Keratinocyte (primary cell): Measurements from ENCODE around the gene MUS81. TPM values are rescaled to one million over a fixed set of nuclear protein-coding genes. Genes with fewer than 3 reads are reported as not detected.

Experiments
- DNase-seq: peaks from one replicate; pipeline ENCODE4 v3.0.0-alpha.2; 2011; ENCODE audit warnings: low read depth, missing footprints, low spot score
- FAIRE-seq: peaks from 2 replicates; lab custom pipeline; 2011; peaks lifted over from hg19 to GRCh38; lab: Jason Lieb, UNC
- H2AFZ ChIP-seq: 2 replicates; pipeline ENCODE4 v1.6.0; 2012; ENCODE audit warnings: low read length, control low read depth, inconsistent platforms; ENCODE audit not compliant: control insufficient read depth
- H3K27ac ChIP-seq: 2 replicates; pipeline ENCODE4 v1.5.1; 2011; ENCODE audit warnings: low read length; ENCODE audit not compliant: control insufficient read depth, insufficient read depth
- H3K27me3 ChIP-seq: 3 replicates; pipeline ENCODE4 v1.6.0; 2011; ENCODE audit warnings: low read length; ENCODE audit not compliant: control insufficient read depth, insufficient read depth; ENCODE audit errors: extremely low read depth
- H3K36me3 ChIP-seq, 2 experiments: 2 replicates in 1 of 2; 3 replicates in 1 of 2; pipeline ENCODE4 v1.5.1; 2011; ENCODE audit warnings: low read length in 2 of 2, mild to moderate bottlenecking in 1 of 2; ENCODE audit not compliant: control insufficient read depth in 2 of 2, insufficient read depth in 2 of 2; ENCODE audit errors: extremely low read depth in 1 of 2
- H3K4me1 ChIP-seq: 3 replicates; pipeline ENCODE4 v1.5.1; 2011; ENCODE audit warnings: low read length; ENCODE audit not compliant: control insufficient read depth, insufficient read depth; ENCODE audit errors: extremely low read depth
- H3K4me2 ChIP-seq: 3 replicates; pipeline ENCODE4 v1.6.0; 2011; ENCODE audit warnings: low read depth, low read length; ENCODE audit not compliant: control insufficient read depth, insufficient read depth; ENCODE audit errors: extremely low read depth
- H3K4me3 ChIP-seq, 3 experiments: fragments of 200-600 bp in 1 of 3; sonication (generic) in 1 of 3; 2 replicates in 2 of 3; 3 replicates in 1 of 3; pipeline ENCODE4 v1.5.1; 2011 to 2016; ENCODE audit warnings: low read length in 3 of 3, mild to moderate bottlenecking in 3 of 3, control low read depth in 2 of 3, inconsistent platforms in 1 of 3, low read depth in 1 of 3, mixed read lengths in 1 of 3, mixed run types in 1 of 3, moderate library complexity in 1 of 3; ENCODE audit not compliant: control insufficient read depth in 2 of 3, insufficient read depth in 2 of 3; ENCODE audit errors: extremely low read depth in 1 of 3
- H3K79me2 ChIP-seq: 2 replicates; pipeline ENCODE4 v1.6.0; 2012; ENCODE audit warnings: low read length; ENCODE audit not compliant: control insufficient read depth, insufficient read depth
- H3K9ac ChIP-seq: 3 replicates; pipeline ENCODE4 v1.6.0; 2011; ENCODE audit warnings: low read length; ENCODE audit not compliant: control insufficient read depth, insufficient read depth; ENCODE audit errors: extremely low read depth
- H3K9me1 ChIP-seq: 3 replicates; pipeline ENCODE4 v1.6.0; 2011; ENCODE audit warnings: low read length; ENCODE audit not compliant: control insufficient read depth, insufficient read depth; ENCODE audit errors: extremely low read depth
- H3K9me3 ChIP-seq: 2 replicates; pipeline ENCODE4 v1.5.1; 2012; ENCODE audit warnings: low read depth, low read length; ENCODE audit not compliant: control insufficient read depth
- H4K20me1 ChIP-seq: 3 replicates; pipeline ENCODE4 v1.6.0; 2011; ENCODE audit warnings: low read length; ENCODE audit not compliant: control insufficient read depth, insufficient read depth; ENCODE audit errors: extremely low read depth
- CTCF ChIP-seq, 3 experiments: IDR thresholded peaks in 1 of 3; conservative IDR thresholded peaks in 1 of 3; optimal IDR thresholded peaks in 1 of 3; 2 replicates in 2 of 3; 3 replicates in 1 of 3; pipeline versions ENCODE3 to v1.5.1; 2011; ENCODE audit warnings: low read length in 3 of 3, mild to moderate bottlenecking in 3 of 3, moderate library complexity in 2 of 3, control low read depth in 1 of 3, inconsistent platforms in 1 of 3; ENCODE audit not compliant: insufficient read depth in 2 of 3; ENCODE audit errors: extremely low read depth in 1 of 3
- EZH2 ChIP-seq: IDR thresholded peaks from one replicate; pipeline ENCODE4 v1.6.1; 2012; ENCODE audit warnings: inconsistent platforms, mild to moderate bottlenecking, low read length, moderate library complexity
- dilution Hi-C: fragments of 300-500 bp; cut with MboI; formaldehyde crosslinking; loops from one replicate; pipeline ENCODE4 v1.7.0; 2020; ENCODE audit warnings: low sequenced_read_pairs; ENCODE audit not compliant: extremely low pct_ligation_motif_present
- polyA plus RNA-seq, 5 experiments: library from polyadenylated mRNA; depleted of rRNA in 3 of 5; stranded (reverse) in 3 of 5; stranded (forward) in 1 of 5; unstranded in 1 of 5; fragments of >200 nt; gene quantifications; 1 replicate in 1 of 5; 2 replicates in 3 of 5; 3 replicates in 1 of 5; pipeline versions ENCODE4 v1.2.1 to v1.2.3, GENCODE V29; 2011 to 2012; ENCODE audit warnings: missing spikeins in 2 of 5, low read depth in 1 of 5, low replicate concordance in 1 of 5

MUS81 gene
- polyA plus RNA-seq, 1 donor (not counting 4 experiments of a cell fraction or from before 2014, with no cell fraction given) = 28.0 TPM

- DNase-seq (no peak), FAIRE-seq (no peak)
- peaks cover 45% of the 10 kb centered on the region for H4K20me1 ChIP-seq
Observed at GRCh38 chr11:65856689-65857499, 3.3 kb upstream of the MUS81 start.

GRCh38 chr11:65857500-65857852, 2.8 kb upstream of the MUS81 start:
- H3K27me3 ChIP-seq = no peaks in the 10 kb centered on the region
- no peak for TF ChIP-seq EZH2
- no peak for FAIRE-seq
- peak overlapping the region; percentile 50 for H3K27ac ChIP-seq
- H3K36me3 ChIP-seq = peaks cover 36 to 48% of the 10 kb centered on the region in 2 experiments
- H3K9me1 ChIP-seq = peaks cover 7% of the 10 kb centered on the region
- peak overlapping the region; percentile 83 to 96 (median 91) for H3K4me3 ChIP-seq
- H3K4me2 ChIP-seq = peak overlapping the region; percentile 100
- H3K79me2 ChIP-seq = peaks cover 61% of the 10 kb centered on the region
- no peaks in the 10 kb centered on the region for H3K9me3 ChIP-seq
- peaks cover 45% of the 10 kb centered on the region for H4K20me1 ChIP-seq
- peaks cover 32% of the 10 kb centered on the region for H3K4me1 ChIP-seq
- DNase-seq = no peak
- H3K9ac ChIP-seq = peak overlapping the region; percentile 83
- H2AFZ ChIP-seq = no peak overlapping the region
- dilution Hi-C loops = no loop called here

More at GRCh38 chr11:65856689-65857499, 3.3 kb upstream of the MUS81 start:
- peak overlapping the region; percentile 83 to 96 (median 91) for H3K4me3 ChIP-seq
- peak overlapping the region; percentile 83 for H3K9ac ChIP-seq
- H3K9me3 ChIP-seq = no peaks in the 10 kb centered on the region
- peaks cover 56% of the 10 kb centered on the region for H3K79me2 ChIP-seq
- H3K36me3 ChIP-seq = peaks cover 35 to 43% of the 10 kb centered on the region in 2 experiments
- TF ChIP-seq CTCF (optimal IDR thresholded peaks at IDR 0.05 in 1 of 3, IDR thresholded peaks at IDR 0.05 in 1 of 3, conservative IDR thresholded peaks at IDR 0.05 in 1 of 3; ENCODE audit: extremely low read depth in 1 of 3, insufficient read depth in 2 of 3, low read length in 3 of 3) (no peak), EZH2 (no peak)
- H3K9me1 ChIP-seq = peaks cover 7% of the 10 kb centered on the region
- peak overlapping the region; percentile 50 for H3K27ac ChIP-seq
- no peaks in the 10 kb centered on the region for H3K27me3 ChIP-seq
- dilution Hi-C loops = no loop called here
- H3K4me2 ChIP-seq = peak overlapping the region; percentile 100
- H3K4me1 ChIP-seq = peaks cover 28% of the 10 kb centered on the region
- H2AFZ ChIP-seq = no peak overlapping the region
